SK-N-MC (cell line): ENCODE results near the gene GRAMD2A.

Source experiments
- EZH2 ChIP-seq: fragments of 200-600 bp; sonication (generic); IDR thresholded peaks from one replicate; pipeline ENCODE4 v1.6.1; 2017; ENCODE audit warnings: antibody characterized with exemption
- FOXP2 ChIP-seq: optimal IDR thresholded peaks from 2 replicates; pipeline ENCODE3; 2011; ENCODE audit warnings: mild to moderate bottlenecking, moderate library complexity; ENCODE audit not compliant: insufficient read depth; ENCODE audit errors: extremely low read length, control extremely low read depth
- POLR2AphosphoS5 ChIP-seq: IDR thresholded peaks from 2 replicates; pipeline ENCODE4 v1.6.1; 2012; ENCODE audit warnings: mild to moderate bottlenecking, low read depth, low read length, borderline replicate concordance

DNA sequence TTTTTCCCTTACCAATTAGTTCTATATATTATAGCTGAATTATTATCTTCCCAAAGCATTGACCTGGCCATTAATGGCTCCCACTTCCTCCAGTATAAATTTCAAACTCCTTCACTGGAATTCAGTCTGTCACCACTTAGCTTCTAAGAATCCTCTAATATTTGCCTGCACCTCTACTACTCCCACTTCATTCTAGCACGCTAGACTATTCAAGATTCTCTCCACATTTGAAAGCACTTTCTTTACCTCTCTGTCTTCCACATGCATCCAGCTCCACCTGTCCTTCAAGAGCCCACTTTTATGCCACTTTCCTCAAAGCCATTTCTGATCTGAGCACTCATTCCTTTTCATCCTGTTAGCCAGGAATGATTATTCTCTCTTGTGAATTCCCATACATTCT, 64.4 kb downstream of the GRAMD2A start:
- TF ChIP-seq EZH2 = no peak
- TF ChIP-seq POLR2AphosphoS5 = no peak
- TF ChIP-seq FOXP2 = no peak
